Activated CD8-positive, alpha-beta memory T cell treated with anti-CD3 and anti-CD28 coated beads for 1 hour (primary cell): Measurements from ENCODE around the gene CSF1.

ENCODE experiments used
- DNase-seq, 2 donors: peaks; one replicate each; pipeline ENCODE4 v3.0.0-alpha.2; 2020; ENCODE audit warnings: low read depth in 1 of 2; ENCODE audit errors: extremely low read depth in 1 of 2

CSF1 gene

DNA sequence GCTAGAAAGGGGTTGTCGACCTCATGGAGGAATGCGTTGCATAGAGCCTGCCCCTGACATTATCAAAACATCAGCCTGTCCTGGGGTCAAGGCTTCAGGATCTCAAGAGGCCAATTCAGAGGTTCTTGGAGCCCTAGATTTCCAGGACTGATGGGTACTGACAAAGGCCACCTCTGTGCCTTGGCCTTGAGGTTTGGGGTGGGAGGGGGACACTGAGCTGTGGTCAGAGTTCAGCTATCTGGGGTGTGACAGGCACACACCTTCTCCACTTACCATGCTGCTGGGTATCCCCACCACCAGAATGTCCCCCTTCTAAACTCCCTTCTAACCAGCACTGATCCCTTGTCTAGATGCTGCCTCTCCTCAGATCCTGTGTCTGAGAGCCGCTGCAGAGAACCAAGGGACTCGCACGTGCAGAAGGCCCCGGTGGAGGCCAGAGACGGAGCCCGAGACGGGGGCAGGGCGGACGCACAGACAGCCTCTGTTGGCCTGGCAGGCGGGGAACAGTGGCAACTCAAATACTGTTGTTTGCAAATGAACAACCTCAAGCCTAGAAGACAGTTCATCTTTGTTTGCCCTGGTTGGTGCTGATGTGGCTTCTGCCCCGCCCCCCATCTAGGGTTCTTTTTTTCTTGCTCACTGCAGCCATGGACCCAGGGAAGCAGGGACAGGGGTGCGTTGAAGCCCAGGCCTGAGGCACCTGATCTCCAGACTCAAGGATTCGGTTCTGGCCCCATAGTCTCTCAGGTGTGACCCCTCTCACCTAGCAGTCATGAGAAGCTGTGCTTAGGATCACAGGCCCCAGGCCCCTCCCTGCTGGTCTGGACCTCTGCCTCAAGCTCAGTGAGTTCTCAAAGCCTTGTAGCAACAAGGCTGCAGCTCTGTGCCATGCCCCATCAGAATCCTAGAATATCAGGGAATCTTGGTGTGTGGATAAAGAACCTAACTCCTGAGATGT is 28.1 kb upstream of the CSF1 start:
- no peak for DNase-seq

DNA sequence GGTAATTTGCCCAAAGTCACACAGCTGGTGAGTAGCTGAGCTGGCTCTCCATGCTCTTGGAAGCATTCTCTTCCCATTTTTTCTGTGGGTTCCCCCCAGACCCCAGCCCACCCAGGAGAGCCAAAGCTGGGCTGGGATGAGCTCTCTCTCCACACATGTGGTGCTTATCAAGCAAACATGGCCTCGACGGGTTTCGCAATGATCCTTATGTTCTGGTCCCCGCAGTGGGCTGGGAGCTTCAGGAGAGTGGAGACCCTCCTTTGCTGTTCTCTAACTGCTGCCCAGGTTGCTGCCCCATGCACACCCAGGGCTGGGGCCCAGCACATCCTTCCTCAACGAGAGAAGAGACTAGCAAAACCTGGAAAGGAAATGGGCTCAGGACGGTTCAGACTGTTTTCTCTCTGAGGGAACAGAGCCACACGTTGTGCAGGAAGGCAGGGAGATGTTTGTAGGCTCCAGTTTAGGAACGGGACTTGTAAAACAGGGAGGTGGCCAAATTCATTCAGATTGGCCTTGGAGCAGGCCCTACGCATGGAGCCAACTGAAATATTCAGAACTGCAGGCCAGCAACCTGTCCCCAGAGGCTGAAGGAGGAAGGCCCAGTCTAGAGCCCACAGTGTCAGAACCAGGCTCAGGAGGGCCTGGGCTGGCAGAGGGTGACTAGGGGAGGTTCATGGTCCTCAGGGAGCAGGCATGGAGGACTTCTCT is 27.2 kb upstream of the CSF1 start:
- DNase-seq = no peak

- no peak for DNase-seq
Observed at GRCh38 chr1:109884242-109884891, 26.3 kb upstream of the CSF1 start.

GRCh38 chr1:109885589-109885988 is 25.1 kb upstream of the CSF1 start:
- DNase-seq = no peak

- DNase-seq = no peak
Observed at GRCh38 chr1:109886827-109887226, 23.8 kb upstream of the CSF1 start.

- DNase-seq = no peak
Observed at GRCh38 chr1:109887271-109887670, 23.4 kb upstream of the CSF1 start.

GRCh38 chr1:109887884-109888283 is 22.8 kb upstream of the CSF1 start:
- no peak for DNase-seq

- DNase-seq = no peak
Observed at GRCh38 chr1:109889094-109889493, 21.6 kb upstream of the CSF1 start.

- DNase-seq = no peak
Observed at GRCh38 chr1:109890115-109890953, 20.3 kb upstream of the CSF1 start.

DNA sequence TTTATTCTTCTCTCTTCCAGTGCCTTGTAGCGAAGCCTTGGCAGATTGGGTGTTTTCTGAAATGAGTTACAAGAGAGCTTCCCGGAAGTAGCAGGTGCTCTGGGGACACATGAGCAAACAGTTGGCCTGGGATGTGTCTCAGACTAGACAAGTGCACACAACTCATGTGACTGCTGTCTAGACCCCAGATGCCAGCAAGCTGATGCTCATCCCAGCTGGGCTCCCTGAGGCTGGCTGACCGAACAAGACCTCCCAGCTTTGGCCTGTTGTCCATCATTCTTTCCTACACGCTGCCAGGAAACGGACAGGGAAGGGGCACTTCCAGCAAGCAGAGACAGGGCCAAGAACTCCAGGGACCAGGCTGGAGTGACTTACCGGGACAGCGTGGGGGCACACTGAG is 18.7 kb upstream of the CSF1 start:
- DNase-seq = no peak

GRCh38 chr1:109892561-109893368 is 17.9 kb upstream of the CSF1 start:
- DNase-seq = no peak

DNA sequence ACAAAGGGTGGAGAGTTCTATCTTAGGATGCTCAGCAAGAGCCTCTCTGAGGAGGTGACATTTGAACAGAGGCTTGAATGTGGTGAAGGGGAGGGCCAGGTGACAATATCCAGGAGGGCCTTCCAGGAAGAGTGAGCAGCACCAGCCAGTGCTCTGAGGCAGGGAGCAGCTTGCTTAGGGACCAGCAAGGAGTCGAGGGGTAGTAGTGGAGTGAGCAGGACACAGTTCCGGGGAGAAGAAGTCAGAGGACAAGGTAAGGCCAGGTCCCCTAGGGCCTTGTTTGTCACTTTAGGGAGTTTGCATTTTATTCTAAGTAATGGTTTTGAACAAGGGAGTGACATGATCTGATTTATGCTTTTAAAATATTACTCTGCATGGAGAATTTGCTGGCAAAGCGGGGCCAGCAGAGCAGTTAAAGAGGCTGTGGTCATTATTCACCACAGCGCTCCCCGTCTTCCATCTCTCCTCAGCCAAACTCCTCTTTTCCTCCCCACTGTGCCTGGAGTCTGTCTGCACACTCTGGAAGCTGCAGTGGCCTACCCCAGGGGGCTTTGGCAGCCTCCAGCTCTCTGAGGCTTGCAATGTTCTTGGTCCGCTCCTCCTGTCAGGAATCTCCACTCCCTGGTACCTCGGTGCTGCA is 17.0 kb upstream of the CSF1 start:
- no peak for DNase-seq

- no peak for DNase-seq
Observed at GRCh38 chr1:109894823-109895719, 15.6 kb upstream of the CSF1 start.

GRCh38 chr1:109895720-109896504 is 14.7 kb upstream of the CSF1 start:
- no peak for DNase-seq

DNA sequence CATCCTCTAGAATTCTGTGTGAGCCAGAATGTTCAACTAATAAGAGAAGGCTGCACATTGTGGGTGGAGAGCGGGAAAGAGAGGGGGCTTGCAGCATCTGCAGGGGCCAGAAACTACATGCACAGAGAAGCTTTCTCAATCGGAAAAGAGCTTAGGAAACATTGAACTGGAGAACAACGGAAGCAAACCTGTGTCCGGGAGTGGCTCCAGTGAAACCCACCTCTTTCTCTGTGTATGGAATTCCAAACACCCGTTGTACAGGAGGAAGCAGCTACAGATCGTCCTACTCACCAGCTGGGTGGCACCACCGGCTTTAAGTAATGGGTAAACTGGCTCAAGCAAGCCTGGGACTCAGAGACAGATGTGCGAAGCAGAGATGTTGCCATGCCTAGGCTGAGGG is 14.0 kb upstream of the CSF1 start:
- DNase-seq = no peak

DNA sequence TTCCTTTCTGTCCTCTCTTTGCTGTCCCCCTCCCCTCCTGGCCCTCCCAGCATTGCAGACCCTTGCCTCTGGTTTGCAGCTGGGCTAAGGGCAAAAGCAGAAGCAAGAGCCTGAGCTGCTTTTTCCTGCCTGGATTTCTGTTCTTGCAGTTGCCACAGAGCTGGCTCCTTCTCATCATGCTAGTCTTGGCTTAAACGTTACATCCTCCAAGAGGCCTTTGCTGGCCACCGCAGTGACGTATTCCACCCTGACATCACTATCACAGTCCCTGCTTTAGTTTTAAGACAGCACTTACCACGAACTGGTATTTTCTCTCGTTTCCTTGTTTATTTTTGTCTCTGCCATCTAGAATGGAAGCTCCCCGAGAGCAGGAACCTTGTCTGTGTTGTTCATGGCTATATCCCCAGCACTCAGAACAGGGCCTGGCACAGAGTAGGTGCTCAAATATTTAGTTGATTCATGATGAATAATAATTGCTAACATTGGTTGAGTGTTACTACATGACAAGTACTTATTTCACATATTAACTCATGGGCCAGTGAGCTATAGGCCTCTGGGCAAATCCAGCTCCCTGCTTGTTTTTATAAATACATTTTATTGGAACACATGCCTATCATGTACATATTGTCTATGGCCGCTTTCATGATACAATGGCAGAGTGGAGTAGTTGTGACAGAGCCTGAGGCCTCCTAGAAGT is 13.2 kb upstream of the CSF1 start:
- DNase-seq = no peak

DNA sequence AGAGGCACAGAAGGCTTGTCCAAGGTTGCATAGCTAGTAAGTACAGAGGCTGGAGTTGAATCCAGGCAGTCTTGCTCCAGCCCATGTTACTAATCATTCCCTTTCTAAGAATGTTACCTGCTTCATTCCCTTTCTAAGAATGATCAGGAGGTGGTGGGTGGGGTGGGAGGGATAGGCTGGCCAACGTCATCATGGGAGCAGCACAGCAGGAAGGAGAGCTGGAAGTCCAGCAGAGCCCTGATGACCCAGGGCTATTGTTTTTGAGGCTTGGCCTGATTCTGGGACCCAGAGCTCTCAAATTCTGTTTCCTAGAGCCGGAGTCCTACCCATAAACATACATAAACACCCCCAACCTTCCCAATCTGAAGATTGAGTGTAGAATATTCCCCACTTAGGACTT is 11.8 kb upstream of the CSF1 start:
- no peak for DNase-seq
